Stimulated activated CD8-positive, alpha-beta memory T cell treated with anti-CD3 and anti-CD28 coated beads, Interleukin-15, amount 100 ng/mL, for 24 hours (primary cell): ENCODE results near the gene ZNF521.

Source experiments
- DNase-seq: peaks from one replicate; pipeline ENCODE4 v3.0.0-alpha.2; 2020; ENCODE audit warnings: low read depth

Gene ZNF521

DNA sequence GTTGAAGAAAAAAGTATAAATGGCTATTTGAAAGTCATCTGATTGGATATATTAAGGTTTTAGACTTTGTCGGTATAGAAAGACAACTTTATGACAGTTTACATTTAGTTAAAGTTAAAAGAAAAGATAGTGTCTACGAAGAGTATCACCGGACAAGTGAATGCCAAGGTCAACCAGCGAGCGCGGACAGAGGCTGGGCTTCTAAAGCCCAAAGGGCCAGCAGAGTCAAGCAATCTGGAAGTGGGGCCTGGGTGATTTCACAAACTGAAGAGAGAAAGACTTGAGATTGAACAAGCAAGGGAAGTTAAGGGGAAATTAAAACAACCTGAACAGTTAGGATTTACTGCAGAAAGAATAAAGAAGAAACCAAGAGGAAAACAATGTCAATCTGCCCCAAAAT, 16.3 kb downstream of the ZNF521 start:
- DNase-seq, result no peak

DNA sequence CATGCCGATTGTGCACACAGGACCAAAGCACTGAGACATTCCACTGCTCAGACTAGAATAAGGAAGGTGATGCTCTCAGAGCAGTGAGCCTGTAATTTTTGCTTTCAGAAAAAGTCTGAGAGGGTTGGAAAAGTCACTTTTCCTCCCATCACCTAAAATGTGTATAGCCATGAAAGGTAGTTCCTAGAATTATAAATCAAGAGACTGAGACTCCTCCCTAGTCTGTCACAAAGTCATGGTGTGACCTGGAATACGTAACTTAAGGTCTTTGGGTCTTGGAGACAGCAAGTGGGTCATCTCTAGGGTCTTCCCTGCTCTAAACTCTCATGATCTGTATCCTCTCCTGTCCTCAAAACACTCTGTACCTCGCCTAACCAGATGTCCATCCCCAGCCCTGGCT, 16.9 kb downstream of the ZNF521 start:
- DNase-seq, result no peak

DNA sequence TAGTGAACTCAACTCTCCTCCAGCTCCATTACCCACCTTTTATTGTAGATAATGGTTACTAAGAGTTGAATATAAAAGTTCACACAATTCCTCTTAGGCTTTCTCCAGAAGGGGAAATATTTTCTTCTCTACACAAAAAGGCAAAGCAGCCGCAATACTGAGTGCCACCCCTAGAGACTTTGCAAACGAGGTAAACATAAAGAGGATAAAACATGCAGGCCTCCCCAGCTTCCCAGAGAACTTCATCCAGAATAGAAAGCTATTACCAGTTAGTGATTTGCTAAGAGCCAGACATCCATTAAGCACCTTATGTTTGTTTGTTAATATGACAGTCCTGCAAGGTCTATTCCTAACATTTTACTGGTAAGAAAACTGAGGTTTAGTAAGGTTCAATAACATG, 17.4 kb downstream of the ZNF521 start:
- DNase-seq, result no peak

DNA sequence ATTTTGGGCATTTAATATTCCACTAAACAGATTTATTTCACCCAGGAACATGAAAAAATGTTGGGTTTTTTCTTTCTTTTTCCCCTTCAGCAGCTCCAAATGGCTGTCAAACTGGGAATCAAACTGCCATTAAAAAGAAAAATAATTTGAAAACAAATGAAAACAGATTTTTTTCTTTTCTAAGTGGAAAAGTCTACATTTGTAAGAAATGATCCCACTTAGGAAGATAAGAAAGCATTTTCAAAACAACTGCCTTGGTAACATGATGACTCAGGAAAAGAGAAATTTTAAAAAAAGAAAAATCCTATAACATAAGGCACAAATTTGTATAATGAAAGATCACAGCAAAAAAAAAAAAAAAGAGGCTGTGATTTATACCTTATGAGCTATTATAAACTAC, 20.0 kb downstream of the ZNF521 start:
- no peak for DNase-seq

DNA sequence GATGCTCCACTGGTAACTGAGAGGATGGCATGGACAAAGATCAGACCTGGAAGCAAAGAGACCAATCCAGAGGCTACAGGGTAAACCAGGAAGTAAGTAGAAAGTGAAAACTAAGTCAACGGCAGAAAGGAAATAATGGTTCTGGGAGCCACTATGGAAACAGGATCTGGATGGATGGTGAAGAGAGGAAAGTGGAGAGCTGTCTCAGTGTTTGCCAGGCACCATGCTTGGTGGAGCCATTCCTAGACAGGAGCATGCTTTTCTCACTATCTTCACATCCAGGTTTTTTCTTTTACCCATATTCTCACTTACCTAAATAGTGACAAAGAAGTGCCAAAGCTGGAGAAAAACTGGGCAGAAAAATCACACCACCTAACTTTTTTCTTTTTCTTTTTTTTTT, 22.2 kb downstream of the ZNF521 start:
- no peak for DNase-seq

DNA sequence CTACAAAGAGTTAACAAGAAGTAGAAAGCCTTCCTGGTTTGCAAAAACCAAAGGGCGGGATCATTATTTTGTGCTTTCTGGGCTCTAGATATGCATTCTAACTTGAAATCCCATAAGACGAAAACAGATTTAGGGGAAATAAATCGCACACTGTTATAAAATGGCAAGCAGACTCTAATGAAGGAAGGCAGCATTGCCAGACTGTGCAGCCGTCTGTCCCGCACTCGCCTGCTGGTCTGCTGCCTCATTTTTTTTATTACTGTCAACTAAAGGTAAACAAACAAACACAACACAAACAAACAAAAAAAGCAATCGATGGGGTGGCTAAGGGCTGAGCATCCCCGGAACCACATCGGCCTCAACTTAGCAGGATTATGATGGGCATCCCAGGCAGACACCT, 24.4 kb downstream of the ZNF521 start:
- no peak for DNase-seq

DNA sequence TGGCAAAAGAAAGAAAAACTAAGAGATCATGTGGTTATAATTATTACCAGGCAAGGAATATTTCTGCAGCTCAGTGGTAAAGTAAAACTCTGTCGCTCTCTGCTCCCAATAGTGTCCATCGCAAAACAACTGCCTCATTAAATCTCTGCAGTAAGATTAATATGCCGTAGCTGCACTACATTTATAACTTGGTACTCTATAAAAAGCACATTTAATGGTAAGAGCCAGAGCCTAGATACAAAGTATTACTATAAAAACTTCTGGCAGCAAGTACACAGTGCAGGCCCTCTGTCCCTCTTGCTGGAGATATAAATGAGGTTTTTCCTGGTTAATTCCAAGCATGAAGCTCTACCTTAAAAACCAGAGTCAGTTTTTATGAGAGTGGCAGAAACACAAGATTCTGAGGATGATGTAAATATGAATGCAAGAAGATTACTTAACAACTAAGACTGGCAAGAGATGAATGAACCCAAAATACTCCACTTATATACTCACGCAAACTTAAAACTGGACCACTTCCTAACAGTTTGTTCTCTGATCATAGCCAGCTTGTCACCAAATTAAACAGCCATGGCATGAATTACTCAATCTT, 25.5 kb downstream of the ZNF521 start:
- DNase-seq, result no peak

DNA sequence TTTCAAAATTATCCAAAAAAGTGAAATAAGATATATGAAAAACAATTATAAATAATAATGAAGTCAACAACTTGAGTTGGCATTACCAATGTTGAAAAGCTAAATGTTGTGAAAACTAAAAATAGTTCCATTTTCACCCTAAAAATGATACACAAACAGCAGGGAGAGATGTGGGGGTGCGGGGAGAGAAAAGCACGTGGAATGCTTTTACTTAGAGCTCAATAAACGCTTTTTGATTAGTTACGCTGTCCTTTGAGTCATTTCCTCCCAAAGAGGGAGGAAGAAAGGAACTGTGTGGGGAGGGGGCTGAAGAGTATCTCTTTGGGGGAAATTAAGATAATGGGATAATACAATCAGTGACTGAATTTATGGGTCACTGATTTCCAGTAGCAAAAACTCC, 29.2 kb downstream of the ZNF521 start:
- no peak for DNase-seq

DNA sequence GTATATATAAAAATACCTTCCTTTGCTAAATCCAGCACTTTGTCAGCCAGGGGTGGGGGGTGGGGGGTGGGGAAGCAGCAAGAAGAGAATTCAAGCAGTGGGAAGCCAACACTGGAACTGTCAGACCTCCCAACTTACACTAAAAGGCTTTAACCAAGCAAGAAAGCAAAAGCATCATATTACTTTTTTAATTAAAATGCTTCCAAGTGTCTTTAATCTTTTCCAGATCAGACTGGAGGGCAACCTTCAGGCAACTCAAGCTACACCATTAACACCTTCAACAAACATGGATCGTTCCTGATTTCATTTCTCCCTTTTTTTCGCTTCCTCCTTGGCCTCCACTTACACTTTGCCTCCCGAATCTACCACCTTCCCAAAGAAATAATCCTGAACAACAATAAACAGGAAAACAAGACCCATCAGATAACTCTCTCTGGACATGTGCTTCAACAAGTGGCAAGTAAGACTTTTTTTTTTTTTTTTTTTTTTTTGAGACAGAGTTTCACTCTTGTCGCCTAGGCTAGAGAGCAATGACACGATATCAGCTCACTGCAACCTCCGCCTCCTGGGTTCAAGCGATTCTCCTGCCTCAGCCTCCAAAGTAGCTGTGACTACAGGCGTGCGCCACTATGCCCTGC, 35.5 kb downstream of the ZNF521 start:
- no peak for DNase-seq

DNA sequence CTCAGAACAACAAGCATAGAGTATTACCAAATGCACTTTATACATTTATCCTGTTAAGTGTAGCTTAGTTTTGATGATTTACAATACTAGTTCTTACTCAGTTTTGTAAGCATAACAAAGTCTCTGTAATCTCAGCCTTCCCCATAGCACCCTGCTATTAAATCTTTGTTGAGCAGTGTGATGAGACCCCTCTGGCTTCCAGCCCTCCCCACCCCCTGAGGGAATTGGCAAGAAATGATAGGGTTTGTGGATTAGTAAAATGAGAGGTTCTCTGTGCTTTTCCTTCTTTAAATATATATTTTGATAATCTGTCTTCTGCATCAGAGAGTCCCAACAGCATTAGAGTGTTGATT, 37.2 kb downstream of the ZNF521 start:
- DNase-seq, result no peak

DNA sequence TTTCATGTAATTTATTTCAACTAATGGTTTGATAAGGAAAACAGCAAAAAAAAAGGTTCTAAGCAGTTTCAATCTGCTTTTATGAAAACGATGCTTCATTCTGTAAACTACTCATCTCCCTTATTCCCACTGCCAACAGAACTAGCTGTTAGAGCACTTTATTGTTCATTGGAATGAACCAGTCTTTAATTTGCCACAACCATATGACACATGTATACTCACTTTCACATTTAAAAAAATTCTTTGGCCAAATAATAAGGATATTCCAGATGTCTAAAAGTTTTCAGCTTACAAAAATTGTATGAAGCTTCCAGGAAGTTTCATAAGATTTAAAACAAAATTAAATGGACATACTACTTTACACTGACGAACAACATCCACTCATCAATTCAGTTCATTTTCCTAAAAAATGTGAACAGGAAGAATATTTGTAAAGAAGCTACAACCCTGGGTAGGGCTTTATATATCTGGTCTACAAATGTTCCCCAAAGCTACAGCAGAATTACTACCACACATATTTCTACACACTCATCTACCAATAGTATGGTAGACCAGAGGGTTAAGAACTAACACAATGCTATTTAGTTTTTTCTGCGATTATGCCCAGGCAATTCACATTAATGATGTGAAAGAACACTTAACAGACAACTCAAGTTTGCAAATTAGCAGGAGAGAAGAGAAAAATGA, 37.7 kb downstream of the ZNF521 start:
- no peak for DNase-seq

DNA sequence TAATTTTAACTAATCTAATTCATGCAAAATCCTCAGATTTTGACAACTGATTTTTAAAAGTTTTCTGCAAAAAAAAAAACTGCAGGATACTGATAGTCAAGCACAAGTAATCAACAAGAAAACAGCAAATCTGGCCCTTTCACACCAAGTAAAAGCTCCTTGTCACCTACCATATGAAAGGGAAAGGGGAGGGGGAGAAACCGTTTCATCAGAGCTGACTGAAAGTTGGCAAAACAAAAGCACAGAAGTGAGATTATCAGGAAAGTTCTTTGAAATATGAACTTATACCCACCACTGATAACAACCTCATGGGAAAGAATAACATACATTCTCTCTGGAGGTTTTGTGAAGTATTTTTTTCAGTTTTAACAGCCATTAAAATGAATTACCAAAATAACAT, 38.7 kb downstream of the ZNF521 start:
- DNase-seq, result no peak

DNA sequence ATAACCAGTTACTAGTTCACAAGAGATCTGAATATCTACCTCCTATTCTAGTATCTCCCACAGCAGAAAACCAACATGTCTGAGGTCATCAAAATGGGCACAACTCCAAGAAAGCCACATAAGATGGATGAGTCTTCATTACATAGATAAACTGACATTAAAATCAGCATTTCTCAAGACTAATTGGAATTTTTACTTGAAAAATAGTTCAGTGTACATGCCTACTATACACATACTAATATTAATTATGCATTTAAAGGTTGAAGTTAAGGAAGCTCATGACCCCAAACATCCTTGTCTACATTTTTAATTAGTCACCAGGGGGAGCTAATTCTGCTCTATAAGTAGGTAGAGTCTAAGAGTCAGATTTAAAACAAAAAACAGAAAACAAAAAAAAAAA, 41.9 kb downstream of the ZNF521 start:
- no peak for DNase-seq

DNA sequence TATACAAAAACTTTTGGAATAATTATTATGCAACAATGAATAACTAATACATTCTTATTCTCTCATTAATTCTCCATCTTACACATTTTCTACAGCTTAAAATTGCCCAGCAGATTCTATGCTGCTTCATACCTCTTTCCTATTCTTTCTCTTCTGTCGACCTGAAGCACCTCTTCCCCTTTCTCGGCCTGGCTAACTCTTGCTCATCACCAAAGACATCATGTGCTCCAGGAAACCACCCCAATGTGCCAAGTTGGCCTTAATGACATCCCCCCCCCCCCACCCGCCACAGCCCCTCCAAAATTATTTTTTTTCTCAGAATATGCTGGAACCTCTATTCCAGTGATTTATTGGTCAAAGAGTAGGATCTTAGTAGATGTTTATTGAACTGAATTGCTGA, 43.6 kb downstream of the ZNF521 start:
- DNase-seq, result no peak

DNA sequence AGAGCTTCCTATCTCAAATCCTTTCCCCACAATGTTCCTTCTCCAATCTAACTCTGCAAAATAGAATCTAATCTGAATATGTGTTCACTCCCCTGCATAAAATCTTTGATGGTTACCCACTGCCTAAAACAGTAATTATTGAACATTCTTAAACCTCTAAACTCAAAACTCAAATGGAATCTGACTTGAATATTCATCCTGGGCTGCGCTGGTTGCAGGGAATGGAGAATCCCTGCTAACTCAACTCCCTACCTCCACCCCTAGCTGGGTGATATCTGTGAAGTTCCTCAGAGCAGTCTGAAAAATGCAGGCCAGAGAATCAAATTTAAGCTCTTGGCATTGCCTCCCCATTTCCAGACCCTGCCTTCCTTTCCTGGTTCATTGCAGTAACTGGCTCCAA, 44.8 kb downstream of the ZNF521 start:
- no peak for DNase-seq

DNA sequence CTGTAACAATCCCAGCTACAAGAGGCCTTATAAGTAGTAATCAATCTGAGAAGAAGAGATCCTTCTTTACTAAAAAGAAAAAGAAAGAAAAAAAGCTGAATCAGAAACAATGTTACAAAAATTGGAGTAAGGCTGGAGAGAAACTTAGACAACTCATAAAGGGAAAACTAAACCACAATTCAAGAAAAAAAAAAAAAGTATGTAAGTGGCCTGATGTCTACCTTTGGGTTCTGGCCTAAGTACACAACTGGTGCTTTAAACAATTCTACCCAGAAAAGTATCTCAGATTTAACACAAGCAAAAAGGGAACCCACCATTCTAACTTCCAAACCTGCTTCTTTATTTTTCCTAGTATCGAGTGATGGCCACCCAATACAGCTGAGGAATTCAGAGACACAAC, 45.3 kb downstream of the ZNF521 start:
- no peak for DNase-seq

DNA sequence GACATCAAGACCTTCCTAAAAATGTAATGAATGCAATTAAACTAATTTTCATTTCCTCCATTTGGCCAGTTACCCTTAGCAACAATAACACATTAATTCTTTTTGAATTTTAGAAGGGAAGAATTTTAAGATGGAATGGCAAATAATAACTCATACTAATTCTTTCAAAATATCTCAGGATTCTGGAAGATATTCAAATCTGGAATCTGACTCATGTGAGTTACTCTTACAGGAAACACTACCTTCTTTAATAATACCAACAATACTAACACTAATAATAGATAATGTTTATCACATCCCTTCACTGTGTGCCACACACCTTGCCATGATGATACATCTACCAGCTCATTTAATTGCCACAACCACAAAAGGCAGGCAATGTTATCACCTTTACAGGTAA, 46.4 kb downstream of the ZNF521 start:
- no peak for DNase-seq

DNA sequence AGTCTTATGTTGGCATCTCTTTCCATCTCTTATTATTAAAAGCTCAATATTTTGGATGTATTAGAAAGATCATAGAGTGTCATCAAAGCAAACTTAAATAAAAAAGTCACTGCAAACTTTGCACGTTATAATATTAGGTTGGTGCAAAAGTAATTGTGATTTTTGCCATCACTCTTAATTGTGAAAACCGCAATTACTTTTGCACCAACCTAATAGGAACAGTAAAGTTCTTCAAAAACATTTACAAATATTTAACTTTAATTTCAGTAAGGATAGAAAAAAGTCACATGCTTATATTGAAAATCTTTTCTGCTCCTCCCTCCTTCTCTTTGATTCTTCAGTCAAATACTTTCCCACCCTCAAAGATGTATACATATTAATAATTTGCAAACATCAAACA, 51.5 kb downstream of the ZNF521 start:
- DNase-seq, result no peak

DNA sequence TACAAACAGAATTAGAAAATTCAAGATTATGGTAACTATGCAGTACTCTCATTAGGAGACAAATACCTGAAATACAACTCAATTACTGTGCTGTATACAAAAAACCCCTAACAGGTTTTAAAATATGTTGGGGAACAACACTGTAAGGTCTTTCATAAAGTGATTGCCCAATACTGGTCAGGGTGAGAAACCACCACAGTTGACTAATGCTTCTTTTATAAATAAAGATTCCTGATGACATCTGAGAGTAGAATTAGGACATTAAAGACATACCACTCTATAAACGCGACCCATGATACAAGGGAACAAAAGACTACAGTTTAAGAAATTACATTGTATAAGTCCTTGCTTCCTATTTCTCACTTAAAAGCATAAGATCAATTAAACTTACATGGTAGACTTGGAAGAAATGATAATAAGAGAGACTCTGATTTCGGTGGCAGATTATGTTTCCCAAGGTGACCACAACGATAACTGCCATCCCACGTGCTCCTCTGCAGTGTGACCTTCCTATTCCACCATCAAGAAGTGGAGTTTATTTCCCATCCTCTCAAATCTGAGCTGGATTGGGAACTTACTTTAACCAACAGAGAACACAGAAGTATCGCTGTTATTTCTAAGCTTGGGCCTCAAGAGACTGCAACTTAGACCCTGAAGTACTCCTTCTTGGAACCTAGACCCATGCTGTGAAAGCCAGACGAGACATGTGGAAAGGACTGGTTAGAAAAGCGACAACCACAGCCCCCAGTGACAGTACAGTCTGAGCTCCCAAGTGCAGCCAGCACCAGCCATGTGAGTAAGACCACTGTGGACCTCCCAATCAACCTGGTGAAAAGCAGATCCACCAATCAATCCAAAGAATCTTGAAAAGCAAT, 52.3 kb downstream of the ZNF521 start:
- no peak for DNase-seq

DNA sequence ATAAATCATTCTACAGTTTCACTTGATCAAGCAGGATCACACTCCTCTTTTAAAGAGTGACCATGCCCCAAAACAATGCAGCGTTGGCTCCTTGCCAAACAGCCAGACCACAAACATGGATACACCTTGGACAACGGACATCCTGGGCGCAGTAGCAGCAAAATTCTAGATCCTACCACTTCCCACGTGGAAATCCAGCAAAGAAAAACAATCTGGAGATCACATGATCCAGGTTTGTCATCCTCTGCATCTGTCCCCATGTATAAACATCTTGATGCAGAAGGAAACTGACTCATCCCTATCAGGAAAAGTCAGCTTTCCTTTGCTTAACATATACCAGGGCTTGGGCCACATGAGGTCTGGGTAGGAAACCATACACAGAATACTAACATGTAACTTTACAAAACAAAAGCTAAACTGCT, 53.1 kb downstream of the ZNF521 start:
- no peak for DNase-seq

DNA sequence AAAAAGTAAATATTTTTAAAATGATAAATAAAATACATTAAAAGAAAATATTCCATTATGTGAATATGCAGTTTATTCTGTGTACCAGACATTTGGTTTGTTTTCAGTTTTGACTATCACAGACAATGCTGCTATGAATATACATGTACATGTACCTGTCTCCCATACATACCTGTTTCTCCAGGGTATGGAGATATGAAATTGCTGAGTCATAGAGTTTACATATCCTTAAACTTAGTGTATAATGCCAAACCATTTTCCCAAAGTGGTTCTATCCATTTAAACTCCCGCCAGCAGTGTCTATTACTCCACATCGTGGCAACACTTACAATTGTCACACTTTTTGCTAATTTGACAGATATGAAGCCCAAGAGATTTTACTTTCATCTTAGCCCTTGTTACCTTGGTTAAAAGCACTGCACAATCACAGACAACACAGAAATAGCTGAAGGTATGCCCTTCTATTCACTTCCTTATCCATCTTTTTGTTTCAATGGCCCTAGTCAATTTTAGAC, 56.3 kb downstream of the ZNF521 start:
- no peak for DNase-seq

DNA sequence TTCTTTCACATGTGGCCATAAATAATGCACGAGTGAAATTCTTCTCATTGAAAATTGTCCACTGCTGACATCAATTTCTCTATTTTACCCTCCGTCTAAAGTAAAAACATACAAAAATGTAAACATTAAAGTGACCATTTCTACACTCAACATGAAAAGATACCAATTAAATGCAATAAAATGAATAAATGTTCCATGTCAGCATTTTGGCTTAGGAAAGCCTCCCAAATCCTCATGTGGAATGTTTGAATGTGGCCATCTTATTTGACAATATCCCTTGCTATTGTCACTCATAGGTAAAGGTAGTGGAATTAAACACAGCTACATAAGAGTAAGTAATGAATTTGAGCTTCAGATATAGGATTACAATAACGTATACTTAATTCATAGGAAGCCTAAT, 60.8 kb downstream of the ZNF521 start:
- no peak for DNase-seq
